ENCODE data around the gene OR2V2.
"Not testable (repeated sequence)": the region's sequence is repeated elsewhere in the genome, so short reads cannot be mapped to it uniquely, and the experiment has no call there.

The OR2V2 gene

GRCh38 chr5:181170996-181171395, 23.6 kb downstream of the OR2V2 start:
- DNase-seq: no peak

GRCh38 chr5:181171782-181172181, 24.4 kb downstream of the OR2V2 start:
- DNase-seq: no peak

GRCh38 chr5:181173027-181173419, 25.6 kb downstream of the OR2V2 start:
- DNase-seq: no peak

- peak; percentile 75 for DNase-seq
These were observed 26.3 kb downstream of the OR2V2 start for GRCh38 chr5:181173420-181174342.

GRCh38 chr5:181176254-181176952, 29.0 kb downstream of the OR2V2 start:
- DNase-seq: no peak

- DNase-seq: not testable (repeated sequence)
These were observed 30.2 kb downstream of the OR2V2 start for GRCh38 chr5:181177559-181177958.

GRCh38 chr5:181181650-181182565, 34.5 kb downstream of the OR2V2 start:
- DNase-seq: peak; percentile 46

GRCh38 chr5:181182651-181183050, 35.3 kb downstream of the OR2V2 start:
- DNase-seq: no peak

GRCh38 chr5:181184845-181185216, 37.4 kb downstream of the OR2V2 start:
- no peak for DNase-seq

- DNase-seq: no peak
These were observed 38.2 kb downstream of the OR2V2 start for GRCh38 chr5:181185560-181185959.

GRCh38 chr5:181186022-181186421, 38.6 kb downstream of the OR2V2 start:
- no peak for DNase-seq

- no peak for DNase-seq
These were observed 39.7 kb downstream of the OR2V2 start for GRCh38 chr5:181186986-181187499.

GRCh38 chr5:181187500-181188213, 40.3 kb downstream of the OR2V2 start:
- peak; percentile 62 for DNase-seq

GRCh38 chr5:181188700-181189362, 41.4 kb downstream of the OR2V2 start:
- peak; percentile 74 for DNase-seq

GRCh38 chr5:181189363-181189961, 42.1 kb downstream of the OR2V2 start:
- peak; percentile 60 for DNase-seq

- DNase-seq: peak; percentile 54
These were observed 42.8 kb downstream of the OR2V2 start for GRCh38 chr5:181189962-181190710.

- peak; percentile 59 for DNase-seq
These were observed 43.5 kb downstream of the OR2V2 start for GRCh38 chr5:181190711-181191525.

- peak; percentile 92 for DNase-seq
These were observed 44.3 kb downstream of the OR2V2 start for GRCh38 chr5:181191526-181192336.

All from stimulated activated CD4-positive, alpha-beta T cell treated with anti-CD3 and anti-CD28 coated beads, Interleukin-4, amount 100 ng/mL, for 1 hour (primary cell).